ENCODE measurements around the gene GM2A. TPM values are rescaled to one million over a fixed set of nuclear protein-coding genes. Genes with fewer than 3 reads are reported as not detected.
A peak's percentile ranks its signal among the peaks of the same experiment; 100 is the strongest.

GM2A gene
- 25.5 and 27.6 TPM in 2 replicates for total RNA-seq
- long read RNA-seq, transcript GM2A-201 (4 exons, 3,896 nt): major isoform, 7 of 16 reads
- long read RNA-seq, partial matches to known transcripts: 3 of 16 reads
- long read RNA-seq, other reads (novel, unspliced or antisense): 6 of 16 reads

DNA sequence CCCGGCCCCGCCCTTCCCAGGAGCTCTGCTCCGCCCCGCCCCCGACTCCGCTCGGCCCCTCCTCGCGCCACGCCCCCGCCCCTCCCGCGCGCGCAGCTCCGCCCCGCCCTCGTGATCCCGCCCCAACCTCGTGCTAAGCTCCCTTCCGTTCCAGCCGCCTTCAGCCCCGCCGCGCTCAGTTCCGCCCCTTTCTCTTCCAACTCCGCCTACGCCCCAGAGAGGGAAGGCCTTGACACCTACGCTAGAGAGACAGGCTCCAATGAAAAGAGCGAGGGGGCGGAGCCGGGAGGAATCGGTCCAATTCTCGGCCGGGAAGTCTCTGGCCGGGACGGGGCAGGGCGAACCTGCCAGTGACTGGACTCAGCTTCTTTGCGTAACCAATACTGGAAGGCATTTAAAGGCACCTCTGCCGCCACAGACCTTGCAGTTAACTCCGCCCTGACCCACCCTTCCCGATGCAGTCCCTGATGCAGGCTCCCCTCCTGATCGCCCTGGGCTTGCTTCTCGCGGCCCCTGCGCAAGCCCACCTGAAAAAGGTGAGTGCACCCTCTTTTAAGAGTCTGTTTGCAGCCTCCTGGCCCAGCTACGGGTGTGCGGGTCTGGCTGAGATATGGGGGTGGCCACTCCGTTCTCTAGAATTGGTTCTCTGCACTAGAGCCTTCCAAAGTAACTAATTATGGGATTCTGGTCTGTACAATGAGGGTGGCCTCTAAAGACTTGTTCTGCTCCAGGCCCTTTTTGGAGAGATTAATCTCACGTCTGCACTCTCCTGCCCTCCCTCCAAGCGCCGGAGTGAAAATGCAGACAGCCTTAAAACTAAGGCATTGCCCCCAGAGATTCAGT is at the start of gene GM2A:
Gene GM2A, plus strand, starts transcription at position 424 of the 843 bp plus-strand sequence. Its CDS starts 32 bp downstream, at position 456.
- peak; percentile 97 for DNase-seq (ENCODE audit: low read depth, low spot score)
- Mint-ChIP-seq H3K4me1 (peaks cover 20% of the 10 kb centered on the region), H3K4me3 (peak within 1 kb of the TSS; percentile 95), H3K27me3 (ENCODE audit: low read depth) (no peaks in the 10 kb centered on the region), H3K9me3 (no peaks in the 10 kb centered on the region), H3K36me3 (ENCODE audit: low read depth) (no peaks in the 10 kb centered on the region), H3K27ac (ENCODE audit: unreplicated experiment) (peak within 1 kb of the TSS; percentile 81)
- TF ChIP-seq, protein P1, sequence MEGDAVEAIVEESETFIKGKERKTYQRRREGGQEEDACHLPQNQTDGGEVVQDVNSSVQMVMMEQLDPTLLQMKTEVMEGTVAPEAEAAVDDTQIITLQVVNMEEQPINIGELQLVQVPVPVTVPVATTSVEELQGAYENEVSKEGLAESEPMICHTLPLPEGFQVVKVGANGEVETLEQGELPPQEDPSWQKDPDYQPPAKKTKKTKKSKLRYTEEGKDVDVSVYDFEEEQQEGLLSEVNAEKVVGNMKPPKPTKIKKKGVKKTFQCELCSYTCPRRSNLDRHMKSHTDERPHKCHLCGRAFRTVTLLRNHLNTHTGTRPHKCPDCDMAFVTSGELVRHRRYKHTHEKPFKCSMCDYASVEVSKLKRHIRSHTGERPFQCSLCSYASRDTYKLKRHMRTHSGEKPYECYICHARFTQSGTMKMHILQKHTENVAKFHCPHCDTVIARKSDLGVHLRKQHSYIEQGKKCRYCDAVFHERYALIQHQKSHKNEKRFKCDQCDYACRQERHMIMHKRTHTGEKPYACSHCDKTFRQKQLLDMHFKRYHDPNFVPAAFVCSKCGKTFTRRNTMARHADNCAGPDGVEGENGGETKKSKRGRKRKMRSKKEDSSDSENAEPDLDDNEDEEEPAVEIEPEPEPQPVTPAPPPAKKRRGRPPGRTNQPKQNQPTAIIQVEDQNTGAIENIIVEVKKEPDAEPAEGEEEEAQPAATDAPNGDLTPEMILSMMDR (conservative IDR thresholded peaks at IDR 0.05): no peak

DNA sequence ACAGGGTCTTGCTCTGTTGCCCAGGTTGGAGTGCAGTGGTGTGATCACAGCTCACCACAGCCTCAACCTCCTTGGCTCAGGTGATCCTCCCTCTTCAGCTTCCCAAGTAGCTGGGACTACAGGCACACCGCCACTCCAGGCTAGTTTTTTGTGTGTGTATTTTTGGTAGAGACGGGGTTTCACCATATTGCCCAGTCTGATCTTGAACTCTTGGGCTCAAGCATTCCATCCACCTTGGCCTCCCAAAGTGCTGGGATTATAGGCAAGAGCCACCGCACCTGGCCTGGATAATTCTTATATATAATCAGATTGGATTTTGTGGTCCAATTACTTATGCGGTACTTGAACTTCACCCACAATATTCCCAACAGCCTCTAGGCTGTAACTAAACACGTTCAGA is 48.9 kb upstream of the GM2A start:
- H3K27ac Mint-ChIP-seq (ENCODE audit: unreplicated experiment): no peak overlapping the region
- TF ChIP-seq, protein P1 (conservative IDR thresholded peaks at IDR 0.05): no peak
- H3K9me3 Mint-ChIP-seq: no peaks in the 10 kb centered on the region
- peaks cover 4% of the 10 kb centered on the region for H3K27me3 Mint-ChIP-seq (ENCODE audit: low read depth)
- DNase-seq (ENCODE audit: low read depth, low spot score): no peak
- no peak overlapping the region for H3K4me3 Mint-ChIP-seq
- no peaks in the 10 kb centered on the region for H3K36me3 Mint-ChIP-seq (ENCODE audit: low read depth)
- no peaks in the 10 kb centered on the region for H3K4me1 Mint-ChIP-seq

DNA sequence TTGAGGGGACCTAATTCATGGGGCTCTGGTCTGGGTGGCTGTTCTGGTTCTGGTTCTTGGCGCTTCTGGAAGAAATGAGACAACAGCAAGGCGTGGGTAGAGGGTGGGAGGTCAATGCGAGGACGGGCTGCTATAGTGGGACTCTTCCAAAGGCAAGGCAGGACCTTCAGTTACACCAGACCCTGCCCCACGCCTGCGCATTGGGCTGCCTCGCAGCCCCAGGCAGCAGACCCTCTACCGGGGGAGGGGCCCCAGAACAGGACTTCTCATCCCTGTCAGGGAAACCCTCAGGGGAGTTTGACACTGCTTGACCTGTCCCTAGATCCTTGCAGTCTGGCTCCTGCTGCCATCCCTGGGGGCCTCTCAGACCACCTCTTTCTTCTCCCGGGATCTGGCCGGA is 47.6 kb upstream of the GM2A start:
- no peak overlapping the region for H3K27ac Mint-ChIP-seq (ENCODE audit: unreplicated experiment)
- TF ChIP-seq, protein P1 (conservative IDR thresholded peaks at IDR 0.05): no peak
- no peak overlapping the region for H3K4me3 Mint-ChIP-seq
- H3K36me3 Mint-ChIP-seq (ENCODE audit: low read depth): no peaks in the 10 kb centered on the region
- DNase-seq (ENCODE audit: low read depth, low spot score): no peak
- H3K4me1 Mint-ChIP-seq: no peaks in the 10 kb centered on the region
- H3K27me3 Mint-ChIP-seq (ENCODE audit: low read depth): peaks cover 4% of the 10 kb centered on the region
- H3K9me3 Mint-ChIP-seq: no peaks in the 10 kb centered on the region

GRCh38 chr5:151208481-151208914 is 44.5 kb upstream of the GM2A start:
- Mint-ChIP-seq H3K27me3 (ENCODE audit: low read depth) (no peaks in the 10 kb centered on the region), H3K4me3 (no peak overlapping the region), H3K36me3 (ENCODE audit: low read depth) (no peaks in the 10 kb centered on the region), H3K4me1 (no peaks in the 10 kb centered on the region), H3K27ac (ENCODE audit: unreplicated experiment) (no peak overlapping the region), H3K9me3 (no peaks in the 10 kb centered on the region)
- DNase-seq (ENCODE audit: low read depth, low spot score): no peak
- TF ChIP-seq, protein P1 (conservative IDR thresholded peaks at IDR 0.05): no peak

DNA sequence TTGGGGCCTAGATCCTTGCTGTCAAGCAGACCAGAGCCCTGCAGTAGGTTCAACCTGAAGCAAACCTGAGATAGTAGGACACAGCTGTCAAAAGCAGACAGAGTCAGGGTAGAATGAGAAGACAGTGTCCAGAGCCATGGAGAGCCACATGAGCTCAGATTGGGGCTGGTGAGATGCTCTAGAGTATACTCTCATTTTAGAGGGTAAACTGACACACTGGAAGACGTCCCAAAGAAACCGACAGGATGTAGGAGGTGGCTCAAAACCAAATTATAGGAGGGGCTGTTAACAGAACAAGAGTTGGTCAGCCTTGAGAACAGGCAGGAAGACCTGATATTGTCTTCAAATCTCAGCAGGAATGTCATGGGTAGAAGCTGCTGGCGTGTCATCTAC is 40.6 kb upstream of the GM2A start:
- H3K4me1 Mint-ChIP-seq: no peaks in the 10 kb centered on the region

More for the DNA sequence above, 40.6 kb upstream of the GM2A start:
- Mint-ChIP-seq H3K9me3 (no peaks in the 10 kb centered on the region), H3K27ac (ENCODE audit: unreplicated experiment) (no peak overlapping the region), H3K36me3 (ENCODE audit: low read depth) (no peaks in the 10 kb centered on the region), H3K4me3 (no peak overlapping the region), H3K27me3 (ENCODE audit: low read depth) (no peaks in the 10 kb centered on the region)
- no peak for DNase-seq (ENCODE audit: low read depth, low spot score)
- TF ChIP-seq, protein P1 (conservative IDR thresholded peaks at IDR 0.05): no peak

All from neural crest cell (in vitro differentiated cells).